MM.1S (cell line): Measurements from ENCODE around the gene NXN.
"Not testable (repeated sequence)": the region's sequence is repeated elsewhere in the genome, so short reads cannot be mapped to it uniquely, and the experiment has no call there.

ENCODE experiments used
- DNase-seq: peaks from one replicate; pipeline ENCODE4 v3.0.0-alpha.2; 2015
- H2AFZ ChIP-seq: fragments of 300-600 bp; sonication (generic); 2 replicates; pipeline ENCODE4 v1.6.0; 2016; ENCODE audit warnings: antibody characterized with exemption, low read length
- H3F3A ChIP-seq: fragments of 300-600 bp; sonication (generic); 2 replicates; pipeline ENCODE4 v1.6.1; 2016; ENCODE audit warnings: mild to moderate bottlenecking, antibody characterized with exemption, low read length, moderate library complexity, mixed read lengths; ENCODE audit not compliant: insufficient read depth
- H3K27ac ChIP-seq: fragments of 300-600 bp; sonication (generic); 2 replicates; pipeline ENCODE4 v1.5.1; 2016; ENCODE audit warnings: mild to moderate bottlenecking, low read length
- H3K27me3 ChIP-seq: fragments of 300-600 bp; sonication (generic); replicated peaks from 2 replicates; pipeline ENCODE4 v1.6.0; 2016; ENCODE audit warnings: low read length; ENCODE audit not compliant: insufficient read depth
- H3K36me3 ChIP-seq: fragments of 300-600 bp; sonication (generic); replicated peaks from 2 replicates; pipeline ENCODE4 v1.6.1; 2016; ENCODE audit warnings: mild to moderate bottlenecking, low read length, mixed read lengths; ENCODE audit not compliant: insufficient read depth
- H3K4me1 ChIP-seq: fragments of 300-600 bp; sonication (generic); 2 replicates; pipeline ENCODE4 v1.6.1; 2016; ENCODE audit warnings: low read length, mixed read lengths
- H3K4me2 ChIP-seq: fragments of 300-600 bp; sonication (generic); 2 replicates; pipeline ENCODE4 v1.6.0; 2016; ENCODE audit warnings: low read depth, low read length
- H3K4me3 ChIP-seq: fragments of 300-600 bp; sonication (generic); 2 replicates; pipeline ENCODE4 v1.5.1; 2016; ENCODE audit warnings: low read length, mixed read lengths
- H3K79me2 ChIP-seq: fragments of 300-600 bp; sonication (generic); 2 replicates; pipeline ENCODE4 v1.6.1; 2016; ENCODE audit warnings: mixed run types, low read length, mixed read lengths
- H3K9ac ChIP-seq: fragments of 300-600 bp; sonication (generic); 2 replicates; pipeline ENCODE4 v1.6.1; 2016; ENCODE audit warnings: low read length, mixed read lengths
- H3K9me2 ChIP-seq: fragments of 300-600 bp; sonication (generic); replicated peaks from 2 replicates; pipeline ENCODE4 v1.6.1; 2016; ENCODE audit warnings: mild to moderate bottlenecking, low read length, mixed read lengths; ENCODE audit not compliant: insufficient read depth
- H3K9me3 ChIP-seq: fragments of 300-600 bp; sonication (generic); replicated peaks from 2 replicates; pipeline ENCODE4 v1.6.1; 2016; ENCODE audit warnings: mild to moderate bottlenecking, low read length, mixed read lengths; ENCODE audit not compliant: insufficient read depth
- H4K20me1 ChIP-seq: fragments of 300-600 bp; sonication (generic); 2 replicates; pipeline ENCODE4 v1.6.1; 2016; ENCODE audit warnings: mild to moderate bottlenecking, low read length, moderate library complexity, mixed read lengths; ENCODE audit not compliant: insufficient read depth
- EZH2 ChIP-seq: fragments of 300-600 bp; sonication (generic); optimal IDR thresholded peaks from 2 replicates; pipeline ENCODE3; 2017; ENCODE audit warnings: low read depth, mild to moderate bottlenecking, antibody characterized with exemption, low read length, mixed read lengths
- EZH2phosphoT487 ChIP-seq: fragments of 300-600 bp; sonication (generic); IDR thresholded peaks from 2 replicates; pipeline ENCODE4 v1.6.1; 2018; ENCODE audit warnings: antibody characterized with exemption, low read length
- TF ChIP-seq, protein P1 (sequence below): fragments of 300-600 bp; sonication (generic); IDR thresholded peaks from 2 replicates; pipeline ENCODE4 v1.5.1; 2016; ENCODE audit warnings: antibody characterized with exemption, low read length, mixed read lengths

NXN gene

DNA sequence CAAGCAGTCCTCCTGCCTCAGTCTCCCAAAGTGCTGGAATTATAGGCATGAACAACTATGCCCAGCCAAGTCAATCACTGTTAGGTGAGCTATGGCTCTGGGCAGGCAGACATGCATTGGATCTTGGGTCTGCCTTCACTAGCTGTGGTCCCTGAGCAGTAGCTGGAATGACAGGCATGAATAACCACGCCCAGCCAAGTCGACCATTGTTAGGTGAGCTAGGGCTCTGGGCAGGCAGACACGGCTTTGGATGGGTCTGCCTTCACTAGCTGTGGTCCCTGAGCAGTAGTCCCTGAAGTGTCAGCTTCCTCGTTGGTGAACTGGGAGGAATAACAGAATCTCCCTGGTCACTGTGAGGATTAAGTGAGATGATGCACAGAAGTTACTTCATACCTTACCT, 191.0 kb downstream of the NXN start:
- H3K9ac ChIP-seq = no peak overlapping the region
- no peak overlapping the region for H2AFZ ChIP-seq
- no peaks in the 10 kb centered on the region for H3K9me2 ChIP-seq
- H3K4me3 ChIP-seq = no peak overlapping the region
- no peaks in the 10 kb centered on the region for H3F3A ChIP-seq
- H4K20me1 ChIP-seq = no peaks in the 10 kb centered on the region
- DNase-seq = no peak
- TF ChIP-seq, protein P1, sequence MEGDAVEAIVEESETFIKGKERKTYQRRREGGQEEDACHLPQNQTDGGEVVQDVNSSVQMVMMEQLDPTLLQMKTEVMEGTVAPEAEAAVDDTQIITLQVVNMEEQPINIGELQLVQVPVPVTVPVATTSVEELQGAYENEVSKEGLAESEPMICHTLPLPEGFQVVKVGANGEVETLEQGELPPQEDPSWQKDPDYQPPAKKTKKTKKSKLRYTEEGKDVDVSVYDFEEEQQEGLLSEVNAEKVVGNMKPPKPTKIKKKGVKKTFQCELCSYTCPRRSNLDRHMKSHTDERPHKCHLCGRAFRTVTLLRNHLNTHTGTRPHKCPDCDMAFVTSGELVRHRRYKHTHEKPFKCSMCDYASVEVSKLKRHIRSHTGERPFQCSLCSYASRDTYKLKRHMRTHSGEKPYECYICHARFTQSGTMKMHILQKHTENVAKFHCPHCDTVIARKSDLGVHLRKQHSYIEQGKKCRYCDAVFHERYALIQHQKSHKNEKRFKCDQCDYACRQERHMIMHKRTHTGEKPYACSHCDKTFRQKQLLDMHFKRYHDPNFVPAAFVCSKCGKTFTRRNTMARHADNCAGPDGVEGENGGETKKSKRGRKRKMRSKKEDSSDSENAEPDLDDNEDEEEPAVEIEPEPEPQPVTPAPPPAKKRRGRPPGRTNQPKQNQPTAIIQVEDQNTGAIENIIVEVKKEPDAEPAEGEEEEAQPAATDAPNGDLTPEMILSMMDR = no peak
- TF ChIP-seq EZH2 (no peak), EZH2phosphoT487 (no peak)
- no peaks in the 10 kb centered on the region for H3K27me3 ChIP-seq
- H3K27ac ChIP-seq = no peak overlapping the region
- H3K79me2 ChIP-seq = peaks cover 13% of the 10 kb centered on the region
- H3K4me2 ChIP-seq = no peak overlapping the region
- H3K4me1 ChIP-seq = 0 out of 2 replicates have a peak, but pooled peaks cover under 1% of the 10 kb centered on the region
- peaks cover 13% of the 10 kb centered on the region; the same call in 1 of the 2 replicates for H3K36me3 ChIP-seq
- H3K9me3 ChIP-seq = no peaks in the 10 kb centered on the region

- Histone ChIP-seq H3K4me3 (no peak overlapping the region), H3K9me3 (no peaks in the 10 kb centered on the region), H3K4me2 (no peak overlapping the region), H3K79me2 (peaks cover 21% of the 10 kb centered on the region), H3K4me1 (peaks cover 7% of the 10 kb centered on the region; the same call in 1 of the 2 replicates), H3K27ac (no peak overlapping the region), H3K27me3 (no peaks in the 10 kb centered on the region), H2AFZ (no peak overlapping the region), H3F3A (no peaks in the 10 kb centered on the region), H3K36me3 (peaks cover 13% of the 10 kb centered on the region; the same call in 1 of the 2 replicates), H3K9me2 (no peaks in the 10 kb centered on the region), H3K9ac (no peak overlapping the region), H4K20me1 (no peaks in the 10 kb centered on the region)
- TF ChIP-seq EZH2phosphoT487 (no peak), EZH2 (no peak)
- TF ChIP-seq, protein P1 = no peak
- no peak for DNase-seq
These were observed 191.8 kb downstream of the NXN start for GRCh38 chr17:787641-788221.

GRCh38 chr17:785901-786300, 193.7 kb downstream of the NXN start:
- peaks cover 39% of the 10 kb centered on the region for H3K79me2 ChIP-seq
- H3K36me3 ChIP-seq = not testable (repeated sequence)

DNA sequence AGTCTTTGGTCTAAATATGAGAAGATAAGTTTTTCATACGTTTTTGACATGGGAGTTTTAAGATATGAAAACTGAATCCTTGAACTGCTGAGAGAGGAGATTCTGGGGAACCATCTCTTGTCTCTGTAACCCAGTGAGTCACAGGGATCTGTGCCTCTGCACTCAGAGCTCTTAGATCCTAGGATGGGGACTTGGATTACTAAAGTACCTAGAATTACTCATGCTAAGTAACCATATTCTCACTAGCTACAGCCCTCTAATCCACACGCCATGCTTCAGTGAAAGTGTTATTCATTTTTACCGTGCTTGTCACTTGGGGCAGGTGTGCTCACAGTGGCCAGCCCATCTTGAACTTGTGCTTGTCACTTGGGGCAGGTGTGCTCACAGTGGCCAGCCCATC, 195.4 kb downstream of the NXN start:
- no peaks in the 10 kb centered on the region for H4K20me1 ChIP-seq

More at GRCh38 chr17:785901-786300, 193.7 kb downstream of the NXN start:
- H2AFZ ChIP-seq, H3K9ac ChIP-seq, H3F3A ChIP-seq, H3K4me3 ChIP-seq, H4K20me1 ChIP-seq, H3K27me3 ChIP-seq, H3K27ac ChIP-seq, DNase-seq, H3K4me2 ChIP-seq, H3K9me2 ChIP-seq, H3K9me3 ChIP-seq: not testable (repeated sequence)
- H3K4me1 ChIP-seq = peaks cover 12% of the 10 kb centered on the region

More for the DNA sequence above, 195.4 kb downstream of the NXN start:
- Histone ChIP-seq H3K79me2 (peaks cover 45% of the 10 kb centered on the region), H3K4me1 (peaks cover 12% of the 10 kb centered on the region), H3K27me3 (no peaks in the 10 kb centered on the region), H3K9me2 (no peaks in the 10 kb centered on the region), H3K27ac (no peak overlapping the region), H3K4me3 (no peak overlapping the region), H2AFZ (no peak overlapping the region), H3K4me2 (no peak overlapping the region), H3K9me3 (no peaks in the 10 kb centered on the region), H3F3A (no peaks in the 10 kb centered on the region), H3K9ac (no peak overlapping the region), H3K36me3 (0 out of 2 replicates have a peak, but pooled peaks cover under 1% of the 10 kb centered on the region)
- TF ChIP-seq, protein P1 = no peak
- no peak for TF ChIP-seq EZH2
- no peak for TF ChIP-seq EZH2phosphoT487
- no peak for DNase-seq
